H1 (cell line): ENCODE results near the gene R3HDM2. TPM values are rescaled to one million over a fixed set of nuclear protein-coding genes. Genes with fewer than 3 reads are reported as not detected.

Experiments
- ASH2L ChIP-seq: fragments of 200-600, 300-600 bp; sonication (generic); IDR thresholded peaks from one replicate; pipeline ENCODE4 v1.7.1; 2017; ENCODE audit warnings: low read length
- BCL11A ChIP-seq, 2 experiments: IDR thresholded peaks; one replicate each; pipeline ENCODE4 v1.6.1; 2011; ENCODE audit warnings: low read depth in 2 of 2, low read length in 2 of 2, mild to moderate bottlenecking in 2 of 2
- CHD1 ChIP-seq: IDR thresholded peaks from 2 replicates; pipeline ENCODE4 v1.6.1; 2012; ENCODE audit warnings: low read depth, low read length, improper control_type of control experiment
- CHD2 ChIP-seq: IDR thresholded peaks from 2 replicates; pipeline ENCODE4 v1.6.1; 2012; ENCODE audit warnings: low read length, improper control_type of control experiment
- EGR1 ChIP-seq: IDR thresholded peaks from 2 replicates; pipeline ENCODE4 v1.6.1; 2011; ENCODE audit warnings: low read depth, low read length, borderline replicate concordance
- HDAC6 ChIP-seq: IDR thresholded peaks from one replicate; pipeline ENCODE4 v1.7.1; 2012; ENCODE audit warnings: low read depth, mild to moderate bottlenecking, inconsistent platforms, low read length, moderate library complexity
- JUN ChIP-seq: IDR thresholded peaks from 2 replicates; pipeline ENCODE4 v1.6.1; 2011; ENCODE audit warnings: low read depth, mild to moderate bottlenecking, improper control_type of control experiment, low read length
- NANOG ChIP-seq: IDR thresholded peaks from 2 replicates; pipeline ENCODE4 v1.6.1; 2011; ENCODE audit warnings: low read length, low read depth, mild to moderate bottlenecking, inconsistent platforms; ENCODE audit not compliant: insufficient read depth, poor library complexity, severe bottlenecking
- POLR2AphosphoS5 ChIP-seq: IDR thresholded peaks from 2 replicates; pipeline ENCODE4 v1.6.1; 2011; ENCODE audit warnings: low read depth, low read length
- SAP30 ChIP-seq: fragments of 300-600 bp; sonication (generic); IDR thresholded peaks from 2 replicates; pipeline ENCODE4 v1.7.1; 2012; ENCODE audit warnings: low read length, moderate library complexity, mild to moderate bottlenecking, inconsistent platforms; ENCODE audit not compliant: insufficient read depth, insufficient replicate concordance
- polyA plus RNA-seq, 7 experiments: library from polyadenylated mRNA; depleted of rRNA in 3 of 7; stranded (reverse) in 5 of 7; unstranded in 2 of 7; fragments of >200 nt in 5 of 7; fragments of 200-250 nt in 2 of 7; gene quantifications; 1 replicate in 5 of 7; 2 replicates in 1 of 7; 4 replicates in 1 of 7; pipeline versions ENCODE4 v1.2.1 to v1.2.3, GENCODE V29; 2011 to 2013; ENCODE audit warnings: missing spikeins in 2 of 7, mixed read lengths in 2 of 7
- total RNA-seq: library from RNA; stranded (reverse); fragmentation: NEBNext Ultra II Directional; extraction: Animal tissue kit (Norgen Biotek cat#: 25700); gene quantifications from 2 replicates; pipeline ENCODE4 v1.2.1, GENCODE V29; 2021
- TF ChIP-seq, protein P1 (sequence below): fragments of 300-600 bp; sonication (generic); IDR thresholded peaks from 2 replicates; pipeline ENCODE4 v1.7.1; 2012; ENCODE audit warnings: low read length, moderate library complexity, mild to moderate bottlenecking, inconsistent platforms; ENCODE audit not compliant: insufficient replicate concordance

The R3HDM2 gene
- total and polyA plus RNA-seq, 2 of the 8 experiments (the other 6 are each of a cell fraction or from before 2014, with no cell fraction given), result 25.6 to 27.0 TPM

DNA sequence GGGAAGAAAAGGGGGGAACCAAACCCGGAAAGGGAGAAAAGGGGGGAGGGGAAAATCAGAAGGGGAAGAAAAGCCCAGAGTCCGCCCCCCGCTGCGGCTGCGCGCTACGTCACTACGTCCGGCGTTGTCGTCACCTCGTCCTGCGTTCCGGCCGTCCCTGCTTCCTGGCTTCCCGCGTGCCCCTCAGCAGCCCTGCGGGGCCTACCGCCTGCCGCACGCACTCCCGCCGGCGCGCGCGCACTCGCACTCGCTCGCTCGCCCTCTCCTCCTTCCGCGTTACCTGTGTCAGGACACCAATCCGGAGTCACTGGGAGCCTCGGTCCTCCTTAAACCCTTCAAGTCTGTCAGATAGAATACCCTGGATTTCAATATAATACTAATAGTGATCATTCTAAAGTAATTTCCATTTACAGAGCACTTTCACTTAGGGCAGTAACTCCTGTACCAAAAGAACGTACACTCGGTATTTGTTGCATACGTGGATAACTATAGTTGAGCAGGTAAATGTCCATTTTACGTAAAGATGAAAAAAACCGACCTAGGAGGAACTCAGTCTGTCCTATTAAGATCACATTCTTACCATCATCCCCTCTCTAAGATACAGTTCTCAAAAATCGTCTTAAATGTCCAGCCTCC is at the start of gene R3HDM2 (continued):
- no peak for TF ChIP-seq CHD1
- 0 out of 2 replicates have a peak, but pooled peaks have one; percentile 23 for TF ChIP-seq EGR1
- TF ChIP-seq BCL11A (IDR thresholded peaks at IDR 0.05; ENCODE audit: low read depth in 2 of 2, low read length in 2 of 2), result no peak
- TF ChIP-seq ASH2L, result peak; percentile 84
- TF ChIP-seq SAP30, result no peak
- TF ChIP-seq CHD2, result no peak
- TF ChIP-seq, protein P1, sequence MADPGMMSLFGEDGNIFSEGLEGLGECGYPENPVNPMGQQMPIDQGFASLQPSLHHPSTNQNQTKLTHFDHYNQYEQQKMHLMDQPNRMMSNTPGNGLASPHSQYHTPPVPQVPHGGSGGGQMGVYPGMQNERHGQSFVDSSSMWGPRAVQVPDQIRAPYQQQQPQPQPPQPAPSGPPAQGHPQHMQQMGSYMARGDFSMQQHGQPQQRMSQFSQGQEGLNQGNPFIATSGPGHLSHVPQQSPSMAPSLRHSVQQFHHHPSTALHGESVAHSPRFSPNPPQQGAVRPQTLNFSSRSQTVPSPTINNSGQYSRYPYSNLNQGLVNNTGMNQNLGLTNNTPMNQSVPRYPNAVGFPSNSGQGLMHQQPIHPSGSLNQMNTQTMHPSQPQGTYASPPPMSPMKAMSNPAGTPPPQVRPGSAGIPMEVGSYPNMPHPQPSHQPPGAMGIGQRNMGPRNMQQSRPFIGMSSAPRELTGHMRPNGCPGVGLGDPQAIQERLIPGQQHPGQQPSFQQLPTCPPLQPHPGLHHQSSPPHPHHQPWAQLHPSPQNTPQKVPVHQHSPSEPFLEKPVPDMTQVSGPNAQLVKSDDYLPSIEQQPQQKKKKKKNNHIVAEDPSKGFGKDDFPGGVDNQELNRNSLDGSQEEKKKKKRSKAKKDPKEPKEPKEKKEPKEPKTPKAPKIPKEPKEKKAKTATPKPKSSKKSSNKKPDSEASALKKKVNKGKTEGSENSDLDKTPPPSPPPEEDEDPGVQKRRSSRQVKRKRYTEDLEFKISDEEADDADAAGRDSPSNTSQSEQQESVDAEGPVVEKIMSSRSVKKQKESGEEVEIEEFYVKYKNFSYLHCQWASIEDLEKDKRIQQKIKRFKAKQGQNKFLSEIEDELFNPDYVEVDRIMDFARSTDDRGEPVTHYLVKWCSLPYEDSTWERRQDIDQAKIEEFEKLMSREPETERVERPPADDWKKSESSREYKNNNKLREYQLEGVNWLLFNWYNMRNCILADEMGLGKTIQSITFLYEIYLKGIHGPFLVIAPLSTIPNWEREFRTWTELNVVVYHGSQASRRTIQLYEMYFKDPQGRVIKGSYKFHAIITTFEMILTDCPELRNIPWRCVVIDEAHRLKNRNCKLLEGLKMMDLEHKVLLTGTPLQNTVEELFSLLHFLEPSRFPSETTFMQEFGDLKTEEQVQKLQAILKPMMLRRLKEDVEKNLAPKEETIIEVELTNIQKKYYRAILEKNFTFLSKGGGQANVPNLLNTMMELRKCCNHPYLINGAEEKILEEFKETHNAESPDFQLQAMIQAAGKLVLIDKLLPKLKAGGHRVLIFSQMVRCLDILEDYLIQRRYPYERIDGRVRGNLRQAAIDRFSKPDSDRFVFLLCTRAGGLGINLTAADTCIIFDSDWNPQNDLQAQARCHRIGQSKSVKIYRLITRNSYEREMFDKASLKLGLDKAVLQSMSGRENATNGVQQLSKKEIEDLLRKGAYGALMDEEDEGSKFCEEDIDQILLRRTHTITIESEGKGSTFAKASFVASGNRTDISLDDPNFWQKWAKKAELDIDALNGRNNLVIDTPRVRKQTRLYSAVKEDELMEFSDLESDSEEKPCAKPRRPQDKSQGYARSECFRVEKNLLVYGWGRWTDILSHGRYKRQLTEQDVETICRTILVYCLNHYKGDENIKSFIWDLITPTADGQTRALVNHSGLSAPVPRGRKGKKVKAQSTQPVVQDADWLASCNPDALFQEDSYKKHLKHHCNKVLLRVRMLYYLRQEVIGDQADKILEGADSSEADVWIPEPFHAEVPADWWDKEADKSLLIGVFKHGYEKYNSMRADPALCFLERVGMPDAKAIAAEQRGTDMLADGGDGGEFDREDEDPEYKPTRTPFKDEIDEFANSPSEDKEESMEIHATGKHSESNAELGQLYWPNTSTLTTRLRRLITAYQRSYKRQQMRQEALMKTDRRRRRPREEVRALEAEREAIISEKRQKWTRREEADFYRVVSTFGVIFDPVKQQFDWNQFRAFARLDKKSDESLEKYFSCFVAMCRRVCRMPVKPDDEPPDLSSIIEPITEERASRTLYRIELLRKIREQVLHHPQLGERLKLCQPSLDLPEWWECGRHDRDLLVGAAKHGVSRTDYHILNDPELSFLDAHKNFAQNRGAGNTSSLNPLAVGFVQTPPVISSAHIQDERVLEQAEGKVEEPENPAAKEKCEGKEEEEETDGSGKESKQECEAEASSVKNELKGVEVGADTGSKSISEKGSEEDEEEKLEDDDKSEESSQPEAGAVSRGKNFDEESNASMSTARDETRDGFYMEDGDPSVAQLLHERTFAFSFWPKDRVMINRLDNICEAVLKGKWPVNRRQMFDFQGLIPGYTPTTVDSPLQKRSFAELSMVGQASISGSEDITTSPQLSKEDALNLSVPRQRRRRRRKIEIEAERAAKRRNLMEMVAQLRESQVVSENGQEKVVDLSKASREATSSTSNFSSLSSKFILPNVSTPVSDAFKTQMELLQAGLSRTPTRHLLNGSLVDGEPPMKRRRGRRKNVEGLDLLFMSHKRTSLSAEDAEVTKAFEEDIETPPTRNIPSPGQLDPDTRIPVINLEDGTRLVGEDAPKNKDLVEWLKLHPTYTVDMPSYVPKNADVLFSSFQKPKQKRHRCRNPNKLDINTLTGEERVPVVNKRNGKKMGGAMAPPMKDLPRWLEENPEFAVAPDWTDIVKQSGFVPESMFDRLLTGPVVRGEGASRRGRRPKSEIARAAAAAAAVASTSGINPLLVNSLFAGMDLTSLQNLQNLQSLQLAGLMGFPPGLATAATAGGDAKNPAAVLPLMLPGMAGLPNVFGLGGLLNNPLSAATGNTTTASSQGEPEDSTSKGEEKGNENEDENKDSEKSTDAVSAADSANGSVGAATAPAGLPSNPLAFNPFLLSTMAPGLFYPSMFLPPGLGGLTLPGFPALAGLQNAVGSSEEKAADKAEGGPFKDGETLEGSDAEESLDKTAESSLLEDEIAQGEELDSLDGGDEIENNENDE, result no peak
- no peak for TF ChIP-seq NANOG
- no peak for TF ChIP-seq JUN
- TF ChIP-seq POLR2AphosphoS5, result peak; percentile 86
- TF ChIP-seq HDAC6, result no peak
